Measurements from ENCODE around the gene TECPR2.

DNA sequence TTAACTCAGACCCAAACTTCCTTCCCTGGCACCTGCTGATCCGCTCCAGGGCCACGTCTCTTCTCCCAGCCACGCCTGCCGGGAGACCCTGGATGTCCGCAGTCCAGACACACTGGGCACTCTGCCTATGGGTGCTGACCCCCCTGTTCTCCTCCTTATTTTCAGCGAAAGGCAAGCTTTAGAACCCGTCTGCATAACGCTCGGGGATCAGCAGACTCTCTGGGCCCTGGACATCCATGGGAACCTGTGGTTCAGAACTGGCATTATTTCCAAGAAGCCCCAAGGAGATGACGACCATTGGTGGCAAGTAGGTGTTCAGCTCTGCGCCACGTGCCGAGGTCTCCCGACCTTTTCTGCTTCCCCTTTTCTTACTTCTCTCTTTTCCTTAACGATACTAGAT lies 82.9 kb downstream of the TECPR2 start:
- no peak for TF ChIP-seq POLR2A (IDR thresholded peaks at IDR 0.05)
- TF ChIP-seq POLR2AphosphoS5 (IDR thresholded peaks at IDR 0.05), result no peak
- TF ChIP-seq, protein P1, sequence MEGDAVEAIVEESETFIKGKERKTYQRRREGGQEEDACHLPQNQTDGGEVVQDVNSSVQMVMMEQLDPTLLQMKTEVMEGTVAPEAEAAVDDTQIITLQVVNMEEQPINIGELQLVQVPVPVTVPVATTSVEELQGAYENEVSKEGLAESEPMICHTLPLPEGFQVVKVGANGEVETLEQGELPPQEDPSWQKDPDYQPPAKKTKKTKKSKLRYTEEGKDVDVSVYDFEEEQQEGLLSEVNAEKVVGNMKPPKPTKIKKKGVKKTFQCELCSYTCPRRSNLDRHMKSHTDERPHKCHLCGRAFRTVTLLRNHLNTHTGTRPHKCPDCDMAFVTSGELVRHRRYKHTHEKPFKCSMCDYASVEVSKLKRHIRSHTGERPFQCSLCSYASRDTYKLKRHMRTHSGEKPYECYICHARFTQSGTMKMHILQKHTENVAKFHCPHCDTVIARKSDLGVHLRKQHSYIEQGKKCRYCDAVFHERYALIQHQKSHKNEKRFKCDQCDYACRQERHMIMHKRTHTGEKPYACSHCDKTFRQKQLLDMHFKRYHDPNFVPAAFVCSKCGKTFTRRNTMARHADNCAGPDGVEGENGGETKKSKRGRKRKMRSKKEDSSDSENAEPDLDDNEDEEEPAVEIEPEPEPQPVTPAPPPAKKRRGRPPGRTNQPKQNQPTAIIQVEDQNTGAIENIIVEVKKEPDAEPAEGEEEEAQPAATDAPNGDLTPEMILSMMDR (IDR thresholded peaks at IDR 0.05), result no peak
